Cardiac fibroblast (primary cell): ENCODE data around the gene TNS3.

Source experiments
- DNase-seq, 2 donors: peaks; one replicate each; pipeline versions ENCODE4 v3.0.0 to v3.0.0-alpha.2; 2010; ENCODE audit warnings: low read depth in 2 of 2
- H3K4me3 ChIP-seq, 2 donors: replicated peaks in 1 of 2; 1 replicate in 1 of 2; 2 replicates in 1 of 2; pipeline ENCODE4 v1.5.1; 2011; ENCODE audit warnings: low read depth in 2 of 2, low read length in 2 of 2, mild to moderate bottlenecking in 2 of 2, moderate library complexity in 1 of 2
- CTCF ChIP-seq: IDR thresholded peaks from one replicate; pipeline ENCODE4 v1.5.1; 2011; ENCODE audit warnings: low read depth, mild to moderate bottlenecking, low read length, inconsistent platforms

The TNS3 gene

GRCh38 chr7:47294556-47295222 lies 287.2 kb downstream of the TNS3 start:
- no peak for DNase-seq
- H3K4me3 ChIP-seq: no peak overlapping the region
- TF ChIP-seq CTCF: no peak

- DNase-seq: peak; percentile 13 to 69
- TF ChIP-seq CTCF: no peak
These were observed 287.9 kb downstream of the TNS3 start for GRCh38 chr7:47293884-47294555.

GRCh38 chr7:47292832-47293309 lies 289.0 kb downstream of the TNS3 start:
- no peak overlapping the region for H3K4me3 ChIP-seq
- DNase-seq: peak in 1 of 2 donors; percentile 24
- no peak for TF ChIP-seq CTCF

More at GRCh38 chr7:47293884-47294555, 287.9 kb downstream of the TNS3 start:
- no peak overlapping the region for H3K4me3 ChIP-seq

- peak; percentile 77 to 97 for DNase-seq
- H3K4me3 ChIP-seq: no peak overlapping the region
These were observed 290.3 kb downstream of the TNS3 start for GRCh38 chr7:47291461-47292081.

GRCh38 chr7:47290867-47291266 lies 291.0 kb downstream of the TNS3 start:
- no peak for DNase-seq
- TF ChIP-seq CTCF: no peak
- H3K4me3 ChIP-seq: no peak overlapping the region

More at GRCh38 chr7:47291461-47292081, 290.3 kb downstream of the TNS3 start:
- no peak for TF ChIP-seq CTCF

GRCh38 chr7:47290466-47290865 lies 291.4 kb downstream of the TNS3 start:
- H3K4me3 ChIP-seq: no peak overlapping the region
- DNase-seq: no peak
- no peak for TF ChIP-seq CTCF
